CD4-positive, alpha-beta T cell treated with Interleukin-2 at 100 ng/mL for 4 hours (primary cell): ENCODE data around the gene GBP2.
"Not testable (repeated sequence)": the region's sequence is repeated elsewhere in the genome, so short reads cannot be mapped to it uniquely, and the experiment has no call there.

Experiments used
- DNase-seq: peaks from one replicate; pipeline ENCODE4 v3.0.0-alpha.2; 2020; ENCODE audit warnings: low spot score

GBP2 gene

DNA sequence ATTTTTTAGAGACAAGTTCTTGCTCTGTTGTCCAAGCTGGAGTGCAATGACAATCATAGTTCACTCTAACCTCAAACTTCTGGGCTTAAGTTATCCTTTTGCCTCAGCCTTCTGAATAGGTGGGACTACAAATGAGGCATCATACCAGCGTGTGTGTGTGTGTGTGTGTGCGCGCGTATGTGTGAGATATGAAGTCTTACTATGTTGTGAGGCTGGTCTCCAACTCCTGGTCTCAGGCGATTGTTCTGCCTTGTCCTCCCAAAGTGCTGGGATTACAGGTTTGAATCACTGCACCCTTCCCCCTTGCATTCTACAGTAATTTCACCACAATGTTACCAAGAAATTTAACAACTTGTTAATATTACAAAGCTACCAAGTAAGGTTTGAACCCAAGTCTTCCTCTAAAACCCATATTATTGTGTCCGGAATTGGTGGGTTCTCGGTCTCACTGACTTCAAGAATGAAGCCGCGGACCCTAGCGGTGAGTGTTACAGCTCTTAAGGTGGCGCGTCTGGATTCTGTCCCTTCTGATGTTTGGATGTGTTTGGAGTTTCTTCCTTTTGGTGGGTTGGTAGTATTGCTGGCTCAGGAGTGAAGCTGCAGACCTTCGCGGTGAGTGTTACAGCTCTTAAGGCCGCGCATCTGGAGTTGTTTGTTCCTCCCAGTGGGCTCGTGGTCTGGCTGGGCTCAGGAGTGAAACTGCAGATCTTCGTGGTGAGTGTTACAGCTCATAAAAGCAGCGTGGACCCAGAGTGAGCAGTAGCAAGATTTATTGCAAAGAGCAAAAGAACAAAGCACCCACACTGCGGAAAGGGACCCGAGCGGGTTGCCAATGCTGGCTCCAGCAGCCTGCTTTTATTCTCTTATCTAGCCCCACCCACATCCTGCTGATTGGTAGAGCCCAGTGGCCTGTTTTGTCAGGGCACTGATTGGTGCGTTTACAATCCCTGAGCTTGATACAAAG, 970 bp upstream of the GBP2 start:
- DNase-seq: peak; percentile 85

DNA sequence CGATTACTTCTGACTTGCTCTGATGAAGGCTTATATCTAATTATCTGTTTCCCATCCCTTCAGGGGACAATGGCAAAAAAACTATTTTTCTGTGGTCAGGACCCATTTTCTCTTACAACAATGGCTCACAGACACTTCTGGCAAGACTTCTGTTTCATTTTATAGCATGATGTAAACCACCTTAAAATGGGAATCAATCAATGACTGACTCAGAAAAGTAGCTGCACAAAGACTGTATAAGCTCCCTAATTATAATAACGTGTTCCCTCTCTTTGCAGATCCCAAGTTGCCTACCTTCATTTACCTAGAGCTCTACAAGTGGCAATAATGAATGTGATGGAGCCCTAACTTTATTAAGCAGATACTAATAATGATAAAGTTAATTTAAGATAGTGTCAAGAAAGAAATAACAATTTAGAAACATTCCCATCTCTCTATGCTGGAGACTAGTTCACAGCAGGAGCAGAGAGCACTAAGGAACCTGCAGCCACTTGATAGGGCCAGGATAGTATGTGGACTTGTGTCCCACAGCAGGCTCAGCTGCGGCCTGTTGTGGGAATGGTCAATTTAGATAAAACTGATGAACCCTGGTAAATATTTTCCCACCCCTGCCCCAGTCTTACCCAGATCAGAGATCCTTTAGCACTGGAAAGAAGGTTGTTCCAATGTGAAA, 538 bp downstream of the GBP2 start:
- DNase-seq: peak; percentile 17

DNA sequence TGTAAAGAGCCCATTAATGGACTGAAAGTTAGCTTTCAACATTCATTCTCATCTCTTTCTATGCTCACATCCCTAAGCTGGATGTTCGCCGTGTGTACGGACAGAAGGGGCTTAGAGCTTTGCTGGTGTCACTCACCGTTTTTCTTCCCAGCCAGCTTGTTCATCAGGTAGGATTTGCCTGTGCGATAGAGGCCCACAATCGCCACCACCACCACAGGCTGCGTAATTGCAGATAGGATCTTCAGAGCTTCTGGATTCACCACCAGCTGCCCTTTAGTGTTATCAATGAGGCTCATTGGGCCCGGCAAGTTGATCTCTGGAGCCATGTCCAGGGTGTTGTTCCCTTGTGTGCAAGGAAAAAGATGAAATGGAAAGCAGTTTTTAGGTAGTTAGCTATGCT, 4.3 kb downstream of the GBP2 start:
- DNase-seq: no peak

DNA sequence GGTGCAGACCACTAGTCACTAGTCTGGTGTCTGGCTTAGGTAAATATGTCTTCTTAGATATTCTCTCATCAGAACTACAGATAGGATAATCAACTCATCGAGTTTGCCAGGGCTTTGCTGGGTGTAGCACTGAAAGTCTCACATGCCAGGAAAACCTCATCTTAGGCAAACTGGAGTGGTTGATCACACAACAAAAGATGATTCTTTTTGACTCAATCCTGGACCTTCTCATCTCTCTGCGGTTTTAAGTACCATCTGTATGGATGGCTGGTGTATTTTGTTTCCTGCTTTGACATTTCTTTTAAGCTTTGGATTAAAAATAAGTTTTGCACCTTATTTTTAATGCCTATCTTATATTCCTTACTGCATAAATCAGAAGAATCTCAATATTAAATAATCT, 11.3 kb downstream of the GBP2 start:
- no peak for DNase-seq

DNA sequence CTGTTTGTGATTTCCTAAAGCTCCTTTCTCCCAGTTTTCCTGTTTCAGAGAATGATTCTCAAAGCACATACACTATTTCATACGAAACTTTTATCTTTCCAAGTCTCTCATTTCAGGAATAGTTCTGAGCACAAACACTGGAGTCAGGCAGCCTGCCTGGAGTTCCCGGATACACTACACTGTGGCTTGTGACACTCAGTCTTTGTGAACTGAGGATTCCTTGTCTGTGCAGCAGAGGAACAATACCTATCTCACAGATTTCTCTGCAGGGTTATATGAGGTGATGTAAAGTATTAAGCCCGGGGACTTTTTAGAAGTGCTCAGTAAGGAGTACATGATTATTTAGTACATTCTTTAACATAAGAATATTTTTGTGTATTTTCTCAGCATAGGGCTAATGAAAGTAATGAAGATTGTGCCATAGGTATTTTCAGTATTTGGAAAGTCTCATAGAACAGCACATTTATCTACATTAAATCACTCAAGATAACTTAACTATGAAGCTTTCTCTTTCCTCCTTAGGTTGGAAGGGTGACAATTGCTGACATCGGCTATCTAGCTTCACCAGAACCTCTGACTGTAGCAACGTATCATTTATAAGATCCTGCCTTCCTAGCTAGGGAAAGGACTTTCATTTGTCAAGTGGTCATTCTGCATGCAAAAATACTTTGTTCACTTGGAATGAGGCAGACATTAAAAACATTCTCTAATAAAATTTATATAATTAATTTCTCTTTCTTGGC, 12.9 kb downstream of the GBP2 start:
- no peak for DNase-seq

DNA sequence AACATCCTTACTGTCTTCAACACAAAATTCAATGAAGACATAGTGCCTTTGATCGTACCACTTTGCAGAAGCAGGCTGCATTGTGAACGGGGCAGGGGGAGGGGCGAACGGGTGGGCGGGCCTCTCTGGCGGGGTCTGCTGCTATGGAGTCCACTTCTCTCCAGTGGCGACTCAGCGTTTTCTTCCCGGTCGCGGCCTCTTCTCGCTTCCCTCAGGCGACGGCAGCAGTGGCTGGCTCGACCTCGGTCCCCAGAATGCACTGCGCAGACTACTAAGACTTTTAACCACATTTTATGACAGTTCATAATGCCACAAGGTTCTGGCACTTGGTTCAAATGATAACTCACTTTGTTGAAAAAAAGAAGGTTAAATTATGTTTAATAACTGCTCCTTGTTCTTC, 21.2 kb downstream of the GBP2 start:
- DNase-seq: no peak

DNA sequence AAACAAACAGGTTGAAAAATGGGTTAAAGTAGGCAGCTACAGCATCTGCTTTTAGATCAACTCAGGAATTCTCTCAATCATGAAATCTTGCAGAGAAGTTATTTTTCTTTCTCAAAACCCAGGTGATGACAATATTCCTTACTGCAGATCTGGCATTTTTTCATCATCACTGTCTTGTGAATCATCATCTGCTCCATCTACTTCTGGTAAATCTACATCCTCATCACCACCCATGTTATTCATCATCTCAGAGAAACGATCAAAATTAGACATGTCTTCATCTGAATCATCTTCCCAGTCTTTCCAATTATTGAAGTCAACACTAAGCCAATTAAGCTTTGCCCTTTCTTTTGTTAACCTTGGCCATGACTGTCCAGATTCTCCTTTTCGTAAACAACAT, 21.8 kb downstream of the GBP2 start:
- DNase-seq: no peak

DNA sequence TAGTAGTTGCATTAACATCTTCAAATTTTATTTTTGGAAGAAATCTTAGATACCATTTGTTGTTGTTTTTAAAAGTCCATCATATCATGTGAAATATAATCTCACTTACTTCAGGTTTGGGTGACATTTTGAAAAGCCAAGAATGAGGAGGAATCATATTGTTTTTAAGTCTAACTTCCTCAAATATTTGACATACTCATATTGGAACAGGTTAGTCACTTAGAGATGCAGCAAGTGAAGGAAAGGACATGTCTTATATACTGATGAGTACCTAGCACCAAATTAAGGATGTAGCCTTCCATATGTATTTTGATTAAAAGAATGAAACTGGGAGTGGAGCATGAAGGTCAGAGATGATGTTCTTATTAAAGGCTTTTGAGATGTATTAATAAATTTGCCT, 23.9 kb downstream of the GBP2 start:
- no peak for DNase-seq

DNA sequence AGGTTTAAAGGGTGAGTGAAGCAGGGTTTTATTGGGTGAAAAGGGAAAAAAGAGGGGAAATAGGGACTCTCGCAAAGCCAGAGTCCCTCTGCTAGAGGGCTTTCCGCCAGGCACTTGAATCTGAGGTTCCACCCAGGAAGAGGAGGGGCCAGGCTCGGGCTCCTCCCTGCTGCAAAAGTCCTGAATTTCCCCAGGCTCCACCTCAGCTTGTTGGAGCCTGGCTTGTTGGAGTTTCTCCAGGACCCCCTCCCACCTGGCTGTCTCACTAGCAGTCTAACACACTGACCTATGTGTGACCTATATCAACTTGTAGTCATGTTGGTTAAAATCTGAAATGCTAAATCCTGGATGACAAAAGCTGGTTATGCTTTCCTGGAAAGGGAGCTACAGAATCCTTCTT, 25.5 kb downstream of the GBP2 start:
- DNase-seq: no peak

DNA sequence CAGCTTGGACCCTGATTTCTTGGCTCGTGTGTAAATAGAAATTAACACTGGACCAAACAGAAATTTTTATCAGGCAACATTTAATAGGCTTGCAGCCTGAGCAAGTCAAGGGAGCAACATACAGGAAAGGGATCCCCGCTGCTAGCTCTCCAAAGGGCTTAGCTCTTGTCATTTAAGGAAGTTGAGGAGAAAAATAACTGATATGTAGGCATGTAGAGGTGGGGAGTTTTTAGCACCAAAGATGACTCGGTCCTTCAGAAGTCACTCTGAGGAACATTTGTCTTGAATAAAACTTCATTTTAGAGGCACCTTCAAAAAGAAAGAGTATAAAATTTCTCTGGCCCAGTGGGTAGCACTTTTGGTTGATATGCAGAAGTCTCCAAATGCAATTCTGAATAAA, 27.1 kb downstream of the GBP2 start:
- no peak for DNase-seq

DNA sequence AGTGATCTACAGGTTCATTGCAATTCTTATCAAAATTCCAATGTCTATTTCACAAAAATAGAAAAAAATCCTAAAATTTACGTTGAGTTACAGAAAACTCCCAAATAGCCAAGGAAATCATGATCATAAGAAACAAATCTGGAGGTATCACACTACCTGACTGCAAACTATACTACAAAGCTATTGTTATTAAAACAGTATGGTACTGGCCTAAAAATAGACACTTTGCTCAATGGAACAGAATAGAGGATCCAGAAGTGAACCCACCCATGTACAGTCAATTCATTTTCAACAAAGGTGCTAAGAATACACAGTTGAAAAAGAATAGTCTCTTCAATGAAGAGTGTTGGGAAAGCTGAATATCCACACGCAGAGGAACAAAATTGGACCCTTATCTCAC, 30.2 kb downstream of the GBP2 start:
- no peak for DNase-seq

DNA sequence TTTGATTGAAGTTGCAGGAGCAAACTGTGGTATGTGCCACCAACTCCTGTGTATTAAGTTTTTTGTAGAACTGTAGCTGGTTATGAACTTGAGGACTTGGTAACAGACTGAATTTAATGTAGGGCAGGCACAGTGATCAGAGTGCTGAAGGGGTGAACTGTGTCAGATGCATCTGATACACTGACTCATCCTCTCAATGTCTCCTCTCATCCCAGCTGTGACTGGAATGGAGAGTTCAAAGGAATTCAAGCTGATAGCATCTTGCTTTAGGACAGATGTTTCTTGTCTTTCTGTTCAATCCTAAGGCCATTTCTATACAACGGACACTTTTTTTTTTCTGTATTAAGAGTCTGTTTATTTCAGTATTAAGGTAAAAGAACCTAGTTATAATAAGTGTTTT, 36.0 kb downstream of the GBP2 start:
- no peak for DNase-seq

DNA sequence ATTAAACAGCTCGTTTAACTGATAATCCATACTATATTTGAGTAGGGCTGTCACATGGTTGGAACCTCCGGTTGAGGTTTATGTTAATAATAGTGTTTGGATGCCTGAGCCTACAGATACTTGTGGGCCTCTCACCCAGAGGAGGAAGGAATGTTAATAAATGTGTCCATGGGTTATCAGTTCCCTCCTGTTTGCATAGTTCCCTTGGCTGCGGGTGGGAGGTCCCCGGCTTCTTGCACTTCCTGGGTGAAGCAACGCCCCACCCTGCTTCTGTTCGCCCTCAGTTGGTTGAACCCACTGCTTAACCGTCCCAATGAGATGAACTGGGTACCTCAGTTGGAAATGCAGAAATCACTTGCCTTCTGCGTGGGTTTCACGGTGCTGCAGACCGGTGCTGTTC, 37.3 kb downstream of the GBP2 start:
- DNase-seq: no peak

DNA sequence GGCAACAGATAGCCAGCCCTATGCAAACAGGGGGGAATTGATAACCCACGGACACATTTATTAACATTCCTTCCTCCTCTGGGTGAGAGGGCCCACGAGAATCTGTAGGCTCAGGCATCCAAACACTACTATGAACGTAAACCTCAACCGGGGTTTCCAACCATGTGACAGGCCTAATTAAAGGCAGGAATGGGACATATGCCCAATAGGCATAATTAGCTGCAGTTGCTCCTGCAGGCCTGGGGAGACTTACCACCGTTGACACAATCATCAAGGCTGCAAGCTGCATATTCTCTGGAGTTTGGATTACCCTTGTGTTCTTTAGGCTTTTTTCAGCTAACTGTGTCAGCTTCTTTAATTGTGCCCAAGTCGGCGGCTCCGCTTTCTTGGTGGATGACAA, 38.7 kb downstream of the GBP2 start:
- no peak for DNase-seq

DNA sequence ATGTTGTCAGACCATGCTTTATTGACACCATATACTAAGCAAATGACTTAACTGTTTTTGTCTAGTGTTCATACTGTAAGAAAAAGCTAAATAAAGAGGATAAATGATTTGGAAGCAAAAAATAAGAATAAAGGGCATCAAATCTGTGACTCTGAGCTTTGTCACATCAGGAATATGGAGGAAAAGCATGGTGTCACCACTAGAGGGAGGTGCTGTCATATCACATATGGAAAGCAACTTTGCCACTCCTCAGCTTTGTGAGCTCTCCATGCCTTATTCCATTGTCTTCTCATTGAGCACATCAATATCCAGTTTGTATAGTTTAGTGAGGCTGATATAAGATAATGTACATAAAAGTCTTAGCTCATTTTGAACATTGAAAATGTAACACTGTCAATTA, 40.1 kb downstream of the GBP2 start:
- peak; percentile 82 for DNase-seq

DNA sequence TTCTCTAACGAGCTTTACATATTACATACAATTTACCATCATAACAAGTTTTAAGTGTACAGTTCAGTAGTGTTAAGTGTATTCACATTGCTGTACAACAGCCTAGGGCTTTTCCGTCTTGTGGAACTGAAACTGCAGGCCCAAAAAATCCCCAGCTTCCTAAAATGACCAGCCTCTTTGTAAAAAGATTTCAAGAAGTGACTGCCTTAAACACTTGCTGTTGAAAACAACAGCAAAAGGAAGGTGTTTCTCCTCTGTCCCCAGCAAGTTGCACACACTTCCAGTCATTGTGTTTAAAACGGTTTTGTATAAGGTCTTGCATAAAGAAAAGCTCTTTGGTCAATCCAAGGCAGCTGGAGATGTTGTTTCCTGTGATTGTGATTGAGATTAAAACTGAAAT, 44.9 kb downstream of the GBP2 start:
- no peak for DNase-seq

DNA sequence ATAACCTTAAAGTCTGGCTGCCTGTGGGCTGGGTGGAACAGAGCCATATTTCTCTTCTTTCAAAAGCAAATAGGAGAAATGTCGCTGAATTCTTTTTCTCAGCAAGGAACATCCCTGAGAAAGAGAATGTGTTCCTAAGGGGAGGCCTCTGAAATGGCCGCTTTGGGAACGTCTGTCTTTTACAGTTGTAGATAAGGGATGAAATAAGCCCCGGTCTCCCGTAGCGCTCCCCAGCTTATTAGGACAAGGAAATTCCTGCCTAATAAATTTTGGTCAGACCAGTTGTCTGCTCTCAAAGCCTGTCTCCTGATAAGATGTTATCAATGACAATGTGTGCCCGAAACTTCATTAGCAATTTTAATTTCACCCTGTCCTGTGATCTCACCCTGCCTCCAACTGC, 45.8 kb downstream of the GBP2 start:
- not testable (repeated sequence) for DNase-seq

DNA sequence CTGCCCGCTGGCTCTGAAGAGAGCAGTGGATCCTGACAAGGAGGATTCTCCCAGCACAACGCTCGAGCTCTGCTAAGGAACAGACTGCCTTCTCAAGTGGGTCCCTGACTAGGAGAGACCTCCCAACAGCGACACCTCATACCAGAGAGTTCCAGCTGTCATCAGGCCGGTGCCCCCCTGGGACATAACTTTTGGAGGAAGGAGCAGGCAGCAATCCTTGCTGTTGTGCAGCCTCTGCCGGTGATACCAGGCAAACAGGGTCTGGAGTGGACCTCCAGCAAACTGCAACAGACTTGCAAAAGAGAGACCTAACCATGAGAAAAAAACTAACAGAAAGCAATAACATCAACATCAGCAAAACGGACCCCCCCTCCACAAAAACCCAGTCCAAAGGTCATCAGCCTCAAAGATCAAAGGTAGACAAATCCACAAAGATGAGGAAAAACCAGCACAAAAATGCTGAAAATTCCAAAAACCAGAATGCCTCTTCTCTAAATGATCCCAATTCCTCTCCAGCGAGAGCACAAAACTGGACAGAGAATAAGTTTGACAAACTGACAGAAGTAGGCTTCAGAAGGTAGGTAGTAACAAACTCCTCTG, 53.3 kb downstream of the GBP2 start:
- not testable (repeated sequence) for DNase-seq

DNA sequence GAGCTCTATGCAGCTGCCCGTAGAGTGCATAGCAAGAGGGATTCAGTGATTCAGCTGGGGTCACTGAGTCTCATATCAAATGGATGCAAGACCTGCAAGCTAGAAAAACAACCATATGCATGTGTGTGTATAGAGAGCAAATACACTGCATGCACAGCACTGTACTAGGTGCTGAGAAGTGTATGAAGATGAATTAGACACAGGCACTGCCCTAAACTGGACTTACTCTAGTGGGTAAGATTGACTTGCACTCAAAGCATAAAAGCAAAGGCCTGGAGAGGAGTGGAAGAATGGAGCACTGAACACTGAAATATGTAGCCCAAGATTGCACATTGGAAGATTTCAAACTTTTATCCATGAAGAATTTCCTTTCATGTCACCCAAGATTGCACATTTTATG, 55.4 kb downstream of the GBP2 start:
- no peak for DNase-seq

DNA sequence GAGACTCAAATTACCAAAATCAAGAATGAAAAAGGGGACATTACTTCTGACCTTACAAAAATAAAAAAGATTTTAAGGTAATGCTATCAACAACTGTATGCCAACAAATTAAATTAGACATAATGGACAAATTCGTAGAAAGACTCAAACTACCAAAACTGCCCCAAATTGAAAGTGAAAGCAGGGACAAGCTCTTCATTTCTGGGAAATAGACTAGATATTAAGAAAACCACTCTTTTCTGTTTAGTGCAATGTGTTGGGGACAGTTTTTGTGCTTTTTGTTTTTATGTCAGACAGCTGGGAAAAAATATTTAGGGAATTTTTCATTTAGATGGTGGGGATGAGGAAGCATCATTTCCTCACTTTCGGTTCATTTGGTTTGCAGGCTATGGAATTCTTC, 56.0 kb downstream of the GBP2 start:
- peak; percentile 61 for DNase-seq

DNA sequence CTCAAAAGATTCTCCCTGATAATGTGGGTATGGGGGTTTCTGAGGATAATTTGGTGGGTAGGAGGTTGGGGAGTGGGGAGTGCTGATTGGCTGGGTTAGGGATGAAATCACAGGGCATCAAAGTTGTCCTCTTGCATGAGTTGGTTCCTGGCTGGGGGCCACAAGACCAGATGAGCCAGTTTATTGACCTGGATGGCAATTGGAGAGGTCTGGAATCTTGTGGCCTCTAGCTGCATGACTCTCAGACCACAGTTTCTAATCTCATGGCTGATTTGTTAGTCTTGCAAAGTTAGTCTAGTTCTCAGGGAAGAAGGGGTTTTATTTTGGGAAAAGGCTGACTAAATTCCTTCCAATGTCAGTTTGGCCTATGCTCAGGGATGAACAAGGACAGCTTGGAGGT, 57.6 kb downstream of the GBP2 start:
- no peak for DNase-seq

DNA sequence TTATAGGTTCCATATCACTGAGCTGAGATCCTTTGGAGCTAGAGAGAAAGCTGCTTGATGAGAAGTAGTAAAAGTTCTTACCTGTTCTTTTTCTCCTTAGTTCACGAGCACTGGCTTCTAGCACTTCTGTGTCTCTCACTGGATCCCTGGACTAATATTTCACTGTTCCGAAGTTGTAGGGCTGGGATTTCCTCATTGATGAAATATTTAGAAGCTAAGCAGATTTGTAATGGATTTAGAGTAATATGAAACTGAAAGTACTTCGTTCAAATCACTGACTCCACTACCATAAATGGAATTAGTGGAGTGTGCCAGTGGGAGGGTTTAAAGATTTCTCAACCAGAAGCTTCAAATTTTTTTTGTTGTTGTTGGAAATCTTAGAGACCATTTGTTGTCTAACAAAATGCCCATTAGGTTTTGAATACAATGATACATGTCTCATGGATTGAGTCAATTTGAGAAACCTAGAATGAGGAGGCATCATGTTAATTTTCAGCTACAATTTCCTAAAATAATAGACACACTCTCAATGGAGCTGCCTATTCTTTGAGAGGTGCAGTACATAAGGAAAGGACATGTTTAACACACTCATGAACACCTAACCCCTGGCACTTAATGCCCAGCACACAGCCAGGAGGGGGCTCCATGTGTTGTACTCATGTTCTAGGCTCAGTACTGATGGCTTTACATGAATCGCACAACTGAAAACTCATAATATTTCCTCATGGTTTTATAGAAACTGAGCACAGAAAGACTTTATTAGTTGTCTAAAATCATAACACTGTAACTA, 60.6 kb downstream of the GBP2 start, which contains the start of gene GBP1:
Gene GBP1, minus strand, starts transcription at position 130 of the 790 bp plus-strand sequence. CDS start 1,974 bp downstream, outside the sequence.
- DNase-seq: peak; percentile 64
